Neutrophil (primary cell): ENCODE measurements around the gene CFAP99.

Experiments used
- H3K27ac ChIP-seq: fragments of 200-600 bp; sonication (generic); 2 replicates; pipeline ENCODE4 v1.5.1; 2016; ENCODE audit warnings: mild to moderate bottlenecking, moderate library complexity
- H3K27me3 ChIP-seq: fragments of 200-600 bp; sonication (generic); 2 replicates; pipeline ENCODE4 v1.6.0; 2016; ENCODE audit warnings: mild to moderate bottlenecking
- H3K36me3 ChIP-seq: fragments of 200-600 bp; sonication (generic); 2 replicates; pipeline ENCODE4 v1.5.1; 2017
- H3K4me1 ChIP-seq, 2 experiments: fragments of 200-600 bp in 1 of 2; sonication (generic) in 1 of 2; 1 replicate in 1 of 2; 2 replicates in 1 of 2; pipeline versions ENCODE4 v1.5.1 to v1.6.1; 2013 to 2016; ENCODE audit warnings: low read depth in 1 of 2, low read length in 1 of 2, mild to moderate bottlenecking in 1 of 2, moderate library complexity in 1 of 2; ENCODE audit not compliant: control insufficient read depth in 1 of 2, insufficient read depth in 1 of 2
- H3K4me3 ChIP-seq, 2 experiments: fragments of 200-600 bp in 1 of 2; sonication (generic) in 1 of 2; 1 replicate in 1 of 2; 2 replicates in 1 of 2; pipeline ENCODE4 v1.5.1; 2013 to 2016; ENCODE audit warnings: low read depth in 1 of 2, low read length in 1 of 2, mild to moderate bottlenecking in 1 of 2, moderate library complexity in 1 of 2
- H3K9me3 ChIP-seq: fragments of 200-600 bp; sonication (generic); 2 replicates; pipeline ENCODE4 v1.5.1; 2016
- TF ChIP-seq, protein P1 (sequence below): fragments of 200-600 bp; sonication (generic); IDR thresholded peaks from 2 replicates; pipeline ENCODE4 v1.5.1; 2016; ENCODE audit warnings: antibody characterized with exemption

The CFAP99 gene

DNA sequence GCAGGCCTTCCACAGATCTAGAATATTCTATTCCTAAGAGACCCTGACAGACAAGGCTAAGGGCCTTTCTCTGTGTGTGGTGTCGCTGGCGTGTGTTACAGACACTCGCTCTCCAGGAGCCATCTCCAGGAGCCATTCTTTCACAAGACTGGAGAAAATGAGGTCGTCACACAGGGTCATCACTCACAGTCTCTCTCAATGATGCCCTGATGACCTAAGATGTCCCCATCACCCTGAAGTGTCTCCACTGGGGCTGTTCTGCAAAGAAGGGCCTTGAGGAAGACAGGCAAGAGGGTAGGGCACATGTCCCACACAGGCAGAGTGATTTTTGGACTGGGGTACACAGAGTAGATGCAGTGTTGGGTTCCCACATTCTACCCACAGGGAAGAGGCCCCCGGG lies 35.0 kb upstream of the CFAP99 start:
- H3K4me1 ChIP-seq = no peaks in the 10 kb centered on the region
- TF ChIP-seq, protein P1, sequence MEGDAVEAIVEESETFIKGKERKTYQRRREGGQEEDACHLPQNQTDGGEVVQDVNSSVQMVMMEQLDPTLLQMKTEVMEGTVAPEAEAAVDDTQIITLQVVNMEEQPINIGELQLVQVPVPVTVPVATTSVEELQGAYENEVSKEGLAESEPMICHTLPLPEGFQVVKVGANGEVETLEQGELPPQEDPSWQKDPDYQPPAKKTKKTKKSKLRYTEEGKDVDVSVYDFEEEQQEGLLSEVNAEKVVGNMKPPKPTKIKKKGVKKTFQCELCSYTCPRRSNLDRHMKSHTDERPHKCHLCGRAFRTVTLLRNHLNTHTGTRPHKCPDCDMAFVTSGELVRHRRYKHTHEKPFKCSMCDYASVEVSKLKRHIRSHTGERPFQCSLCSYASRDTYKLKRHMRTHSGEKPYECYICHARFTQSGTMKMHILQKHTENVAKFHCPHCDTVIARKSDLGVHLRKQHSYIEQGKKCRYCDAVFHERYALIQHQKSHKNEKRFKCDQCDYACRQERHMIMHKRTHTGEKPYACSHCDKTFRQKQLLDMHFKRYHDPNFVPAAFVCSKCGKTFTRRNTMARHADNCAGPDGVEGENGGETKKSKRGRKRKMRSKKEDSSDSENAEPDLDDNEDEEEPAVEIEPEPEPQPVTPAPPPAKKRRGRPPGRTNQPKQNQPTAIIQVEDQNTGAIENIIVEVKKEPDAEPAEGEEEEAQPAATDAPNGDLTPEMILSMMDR = no peak
- H3K27me3 ChIP-seq = peaks cover 5% of the 10 kb centered on the region
- H3K36me3 ChIP-seq = no peaks in the 10 kb centered on the region
- H3K4me3 ChIP-seq = no peak overlapping the region
- no peak overlapping the region for H3K27ac ChIP-seq
- H3K9me3 ChIP-seq = no peaks in the 10 kb centered on the region

DNA sequence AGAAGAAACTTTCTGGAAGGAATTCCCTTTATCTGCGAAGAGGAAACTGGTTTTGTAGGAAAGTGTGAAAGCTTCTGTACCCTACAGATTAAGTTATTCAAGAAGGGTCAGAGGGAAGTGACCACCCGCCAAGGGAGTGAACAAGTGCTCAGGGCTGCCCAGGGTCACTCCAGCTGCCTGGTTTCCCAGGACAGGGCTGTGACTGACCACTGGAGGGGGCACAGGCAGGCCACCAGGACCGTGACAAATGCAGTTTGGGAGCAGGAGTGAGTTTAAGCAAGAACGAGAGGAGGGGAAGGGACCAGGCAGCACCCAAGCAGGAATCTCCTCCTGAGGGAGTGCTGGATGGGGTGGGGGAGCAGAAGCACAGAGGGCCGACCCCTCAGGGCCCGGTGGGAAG lies 34.5 kb upstream of the CFAP99 start:
- H3K4me1 ChIP-seq = no peaks in the 10 kb centered on the region
- no peaks in the 10 kb centered on the region for H3K9me3 ChIP-seq
- H3K36me3 ChIP-seq = no peaks in the 10 kb centered on the region
- H3K27ac ChIP-seq = no peak overlapping the region
- peaks cover 10% of the 10 kb centered on the region for H3K27me3 ChIP-seq
- H3K4me3 ChIP-seq = no peak overlapping the region
- TF ChIP-seq, protein P1 = no peak

DNA sequence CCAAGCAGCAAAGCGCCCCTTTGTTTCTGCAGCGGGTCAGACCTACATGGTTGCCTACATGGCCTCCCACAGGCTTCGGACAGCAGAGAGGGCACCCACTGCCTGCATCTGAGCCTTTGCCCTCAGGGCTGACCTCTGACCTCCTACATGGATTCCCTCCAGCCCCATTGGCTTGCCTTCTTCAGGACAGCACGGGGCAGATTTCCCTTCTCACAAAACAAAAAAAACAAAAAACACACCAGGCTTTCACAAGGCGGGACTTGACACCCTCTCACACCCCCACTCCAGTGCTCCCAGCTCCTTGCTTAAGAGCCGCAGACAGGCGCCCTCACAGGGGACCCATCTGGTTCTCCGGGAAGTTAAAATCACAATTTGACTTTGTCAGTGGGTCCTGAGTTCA lies 33.2 kb upstream of the CFAP99 start:
- no peaks in the 10 kb centered on the region for H3K36me3 ChIP-seq
- H3K9me3 ChIP-seq = no peaks in the 10 kb centered on the region
- H3K27me3 ChIP-seq = peaks cover 23% of the 10 kb centered on the region
- no peak overlapping the region for H3K4me3 ChIP-seq
- TF ChIP-seq, protein P1 = no peak
- no peaks in the 10 kb centered on the region for H3K4me1 ChIP-seq
- no peak overlapping the region for H3K27ac ChIP-seq

DNA sequence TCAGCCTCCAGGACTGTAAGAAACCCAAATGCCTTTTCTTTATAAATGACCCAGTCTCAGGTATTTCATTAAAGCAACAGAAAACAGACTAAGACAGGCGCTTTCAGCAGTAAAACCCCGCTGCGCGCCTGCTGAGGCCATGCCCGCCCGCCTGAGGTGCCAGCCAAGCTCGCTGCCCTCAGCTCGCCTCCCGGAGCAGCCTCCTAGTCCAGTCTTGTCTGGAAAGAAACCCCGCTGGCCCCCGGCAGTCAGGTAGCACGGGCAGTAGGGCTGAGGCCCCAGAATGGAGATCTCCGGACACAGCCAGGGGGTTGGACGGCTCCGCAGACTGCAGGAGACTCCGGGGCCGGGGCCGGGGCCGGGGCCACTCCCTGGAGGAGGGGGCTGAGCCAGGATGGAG lies 32.0 kb upstream of the CFAP99 start:
- Histone ChIP-seq H3K9me3 (no peaks in the 10 kb centered on the region), H3K36me3 (no peaks in the 10 kb centered on the region), H3K27ac (no peak overlapping the region), H3K27me3 (peaks cover 35% of the 10 kb centered on the region), H3K4me1 (no peaks in the 10 kb centered on the region), H3K4me3 (no peak overlapping the region)
- TF ChIP-seq, protein P1 = no peak

DNA sequence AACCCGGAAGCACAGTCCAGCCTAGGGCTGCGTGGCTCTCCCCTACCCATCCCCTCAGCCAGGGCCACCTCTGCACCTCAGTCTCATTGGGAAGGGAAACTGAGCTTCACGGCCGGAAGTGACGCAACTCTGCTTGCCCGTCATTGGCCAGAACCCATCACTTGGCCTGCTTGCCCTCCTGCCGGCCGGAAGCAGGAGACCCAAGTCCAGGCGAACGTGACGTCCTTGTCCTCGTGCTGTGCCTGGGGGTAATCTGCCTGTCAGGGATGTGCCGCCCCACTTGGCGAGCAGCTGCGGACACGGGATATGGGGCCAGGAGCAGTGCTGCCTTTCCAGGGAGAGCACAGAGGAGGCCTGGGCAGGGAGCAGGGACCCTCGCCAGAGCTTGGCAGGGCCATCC lies 31.5 kb upstream of the CFAP99 start:
- TF ChIP-seq, protein P1 = no peak

DNA sequence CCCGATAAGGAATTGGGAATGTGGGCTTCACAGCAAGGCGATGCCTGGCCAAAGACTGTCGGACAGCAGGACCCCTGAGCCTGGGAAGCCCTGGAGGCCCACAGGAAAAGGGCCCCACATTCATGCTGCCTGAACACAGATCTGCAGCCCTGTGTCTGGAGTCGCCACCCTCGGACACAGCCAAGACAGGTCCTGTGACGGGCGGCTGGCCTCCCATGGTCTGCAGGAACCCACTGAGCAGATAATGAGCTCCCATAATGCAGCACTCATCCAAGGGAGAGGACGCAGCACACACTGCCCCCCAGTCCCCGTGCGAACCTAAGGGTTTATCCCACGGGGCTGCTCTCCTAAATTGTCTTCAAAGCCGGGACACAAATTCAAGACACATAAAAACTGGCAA lies 30.9 kb upstream of the CFAP99 start:
- Histone ChIP-seq H3K4me1 (no peaks in the 10 kb centered on the region), H3K9me3 (no peaks in the 10 kb centered on the region)
- TF ChIP-seq, protein P1 = no peak

More for the DNA sequence above, 31.5 kb upstream of the CFAP99 start:
- Histone ChIP-seq H3K36me3 (no peaks in the 10 kb centered on the region), H3K27me3 (peaks cover 40% of the 10 kb centered on the region), H3K27ac (no peak overlapping the region), H3K4me3 (no peak overlapping the region), H3K9me3 (no peaks in the 10 kb centered on the region), H3K4me1 (no peaks in the 10 kb centered on the region)

More for the DNA sequence above, 30.9 kb upstream of the CFAP99 start:
- Histone ChIP-seq H3K36me3 (no peaks in the 10 kb centered on the region), H3K27ac (no peak overlapping the region), H3K27me3 (peaks cover 46% of the 10 kb centered on the region), H3K4me3 (no peak overlapping the region)
